Activated B cell treated with CpG ODN at 0.5 μM for 24 hours (primary cell): ENCODE data around the gene CLEC4M. TPM values are rescaled to one million over a fixed set of nuclear protein-coding genes. Genes with fewer than 3 reads are reported as not detected.

ENCODE experiments used
- ATAC-seq: fragments of 200-7000 bp; cut with Tn5 transposase; one replicate; pipeline ENCODE4 v1.10.0; 2021; ENCODE audit warnings: low read depth, mild to moderate bottlenecking, moderate library complexity
- CTCF ChIA-PET: fragments of 350-600 bp; sonication (Branson Sonifier 250); formaldehyde crosslinking; loops from one replicate; lab custom pipeline; 2021; ENCODE audit warnings: antibody characterized with exemption; lab: Charles Lee
- POLR2A ChIA-PET: fragments of 350-600 bp; sonication (Branson Sonifier 250); formaldehyde crosslinking; loops from one replicate; lab custom pipeline; 2021; ENCODE audit warnings: antibody characterized with exemption; lab: Charles Lee
- DNase-seq: peaks from one replicate; pipeline ENCODE4 v3.0.0; 2022
- H3K27ac Mint-ChIP-seq: one replicate; pipeline ENCODE4 v1.8.0; 2020; ENCODE audit warnings: mixed read lengths
- H3K27me3 Mint-ChIP-seq: one replicate; pipeline ENCODE4 v1.8.0; 2021; ENCODE audit warnings: mixed read lengths
- H3K36me3 Mint-ChIP-seq: one replicate; pipeline ENCODE4 v1.8.0; 2021; ENCODE audit warnings: low read depth, mixed read lengths
- H3K4me1 Mint-ChIP-seq: one replicate; pipeline ENCODE4 v1.8.0; 2021; ENCODE audit warnings: mixed read lengths
- H3K4me3 Mint-ChIP-seq: one replicate; pipeline ENCODE4 v1.8.0; 2020; ENCODE audit warnings: mild to moderate bottlenecking, mixed read lengths
- H3K9me3 Mint-ChIP-seq: one replicate; pipeline ENCODE4 v1.8.0; 2020; ENCODE audit warnings: mixed read lengths
- intact Hi-C: fragments of 100-400 bp; cut with micrococcal nuclease; formaldehyde crosslinking; loops from one replicate; pipeline ENCODE4 v1.15.1; 2024
- total RNA-seq: library from RNA; stranded (reverse); gene quantifications from 2 replicates; pipeline ENCODE4 v1.2.3, GENCODE V29; 2022
- TF ChIP-seq, protein P1 (sequence below): fragments of 200-600 bp; IDR thresholded peaks from one replicate; pipeline ENCODE4 v1.8.0; 2022; ENCODE audit warnings: antibody characterized with exemption, mild to moderate bottlenecking

The CLEC4M gene
- total RNA-seq, 1 donor from 2014 or later = 1.3 TPM

DNA sequence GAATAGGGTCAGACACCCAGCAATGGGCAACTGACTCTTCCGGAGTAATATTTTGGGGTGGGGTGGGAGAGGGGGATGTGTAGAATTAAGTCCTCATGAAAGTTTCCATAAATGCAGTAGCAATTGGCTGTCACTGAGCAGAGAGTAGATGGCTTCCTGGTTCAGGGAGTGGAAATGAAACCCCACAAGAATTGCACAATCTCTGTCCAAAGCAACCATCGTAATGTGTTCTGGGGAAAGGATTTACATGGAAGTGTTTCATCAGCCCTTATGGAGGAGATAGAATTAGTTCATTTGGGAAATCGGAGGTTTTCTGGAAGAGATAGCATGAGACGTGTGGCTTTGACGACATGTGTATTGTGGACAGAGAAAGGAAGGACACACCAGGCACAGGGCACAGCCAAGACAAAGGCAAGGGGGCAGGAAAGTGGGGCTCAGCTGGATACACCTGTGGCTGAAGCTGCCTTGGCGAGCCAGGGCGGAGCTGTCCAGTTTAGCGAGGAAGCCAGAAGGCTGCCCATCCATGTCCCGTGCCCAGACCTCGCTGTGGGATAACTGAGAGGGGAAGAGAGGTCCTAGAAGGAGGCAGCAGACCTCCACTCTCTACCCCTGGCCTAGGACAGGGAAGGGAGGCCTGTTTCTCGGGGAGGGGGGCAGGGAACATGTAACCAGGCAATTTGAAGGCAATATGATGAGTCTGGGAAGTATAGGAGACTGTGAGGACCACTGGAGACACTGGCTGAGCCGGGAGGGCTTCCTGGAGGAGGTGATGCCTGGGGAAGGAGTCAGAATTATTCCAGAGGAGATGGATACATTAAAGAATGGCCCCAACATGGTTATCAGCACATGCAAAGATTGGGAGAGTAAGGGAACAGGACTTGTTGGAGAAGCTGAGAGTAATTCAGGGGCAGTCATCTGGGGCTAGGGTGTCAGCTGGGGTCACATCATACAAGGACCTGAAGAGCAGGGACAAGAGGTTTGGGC, 28.5 kb upstream of the CLEC4M start:
- Mint-ChIP-seq H3K27me3 (peaks cover 12% of the 10 kb centered on the region), H3K27ac (no peak overlapping the region), H3K4me1 (peaks cover 22% of the 10 kb centered on the region), H3K36me3 (no peaks in the 10 kb centered on the region), H3K4me3 (no peak overlapping the region), H3K9me3 (no peaks in the 10 kb centered on the region)
- ATAC-seq = no peak
- TF ChIP-seq, protein P1, sequence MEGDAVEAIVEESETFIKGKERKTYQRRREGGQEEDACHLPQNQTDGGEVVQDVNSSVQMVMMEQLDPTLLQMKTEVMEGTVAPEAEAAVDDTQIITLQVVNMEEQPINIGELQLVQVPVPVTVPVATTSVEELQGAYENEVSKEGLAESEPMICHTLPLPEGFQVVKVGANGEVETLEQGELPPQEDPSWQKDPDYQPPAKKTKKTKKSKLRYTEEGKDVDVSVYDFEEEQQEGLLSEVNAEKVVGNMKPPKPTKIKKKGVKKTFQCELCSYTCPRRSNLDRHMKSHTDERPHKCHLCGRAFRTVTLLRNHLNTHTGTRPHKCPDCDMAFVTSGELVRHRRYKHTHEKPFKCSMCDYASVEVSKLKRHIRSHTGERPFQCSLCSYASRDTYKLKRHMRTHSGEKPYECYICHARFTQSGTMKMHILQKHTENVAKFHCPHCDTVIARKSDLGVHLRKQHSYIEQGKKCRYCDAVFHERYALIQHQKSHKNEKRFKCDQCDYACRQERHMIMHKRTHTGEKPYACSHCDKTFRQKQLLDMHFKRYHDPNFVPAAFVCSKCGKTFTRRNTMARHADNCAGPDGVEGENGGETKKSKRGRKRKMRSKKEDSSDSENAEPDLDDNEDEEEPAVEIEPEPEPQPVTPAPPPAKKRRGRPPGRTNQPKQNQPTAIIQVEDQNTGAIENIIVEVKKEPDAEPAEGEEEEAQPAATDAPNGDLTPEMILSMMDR = no peak
- intact Hi-C loops = no loop called here
- CTCF ChIA-PET = no interaction called here
- DNase-seq = no peak
- POLR2A ChIA-PET = interaction anchor here (0.6 kb wide), 1 partner anchor 28 kb away, joined by 3 read pairs; no protein-coding TSS in a partner anchor

DNA sequence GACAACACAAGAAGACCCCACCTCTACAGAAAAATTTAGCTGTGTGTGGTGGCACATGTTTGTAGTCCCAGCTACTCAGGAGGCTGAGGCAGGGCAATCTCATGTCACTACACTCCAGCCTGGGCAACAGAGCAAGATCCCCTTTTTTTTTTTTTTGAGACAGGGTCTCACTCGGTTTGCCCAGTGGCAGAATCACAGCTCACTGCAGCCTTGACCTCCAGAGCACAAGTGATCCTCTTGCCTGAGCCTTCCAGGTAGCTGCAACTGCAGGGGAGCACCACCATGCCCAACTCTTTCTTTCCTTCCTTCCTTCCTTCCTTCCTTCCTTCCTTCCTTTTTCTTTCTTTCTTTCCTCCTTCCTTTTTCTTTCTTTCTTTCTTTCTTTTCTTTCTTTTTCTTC, 26.9 kb upstream of the CLEC4M start:
- no peak for ATAC-seq
- no peak overlapping the region for H3K4me3 Mint-ChIP-seq
- DNase-seq = no peak
- peaks cover 12% of the 10 kb centered on the region for H3K27me3 Mint-ChIP-seq
- TF ChIP-seq, protein P1 = no peak
- peaks cover 11% of the 10 kb centered on the region for H3K4me1 Mint-ChIP-seq
- intact Hi-C loops = no loop called here
- H3K9me3 Mint-ChIP-seq = no peaks in the 10 kb centered on the region
- ChIA-PET POLR2A (no interaction called here), CTCF (no interaction called here)
- no peak overlapping the region for H3K27ac Mint-ChIP-seq
- no peaks in the 10 kb centered on the region for H3K36me3 Mint-ChIP-seq

DNA sequence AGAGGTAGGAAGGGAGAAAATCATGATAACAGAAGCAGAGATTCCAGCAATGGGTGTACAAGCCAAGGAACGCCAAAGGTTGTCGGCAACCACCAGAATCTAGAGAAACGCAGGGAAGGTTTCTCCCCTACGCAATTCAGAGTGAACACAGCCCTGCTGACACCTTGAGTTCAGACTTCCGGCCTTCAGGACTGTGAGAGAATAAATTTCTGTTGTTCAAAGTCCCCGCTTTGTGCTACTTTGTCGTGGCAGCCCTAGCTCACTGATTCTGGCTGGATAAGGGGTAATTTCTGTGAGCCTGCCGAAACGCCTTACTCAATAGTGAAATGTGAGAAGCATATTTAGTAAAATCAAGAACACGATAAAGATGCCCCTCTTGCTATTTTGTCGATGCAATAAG, 25.8 kb upstream of the CLEC4M start:
- ChIA-PET POLR2A (interaction anchor here (0.7 kb wide), 3 partner anchors 40 to 130 kb away, joined by 3 to 13 read pairs (median 4); no protein-coding TSS in a partner anchor), CTCF (interaction anchor here (1.1 kb wide), 1 partner anchor 56 kb away, joined by 3 read pairs; the partner anchor contains the start of gene TRAPPC5)
- intact Hi-C loops = no loop called here
- DNase-seq = no peak
- TF ChIP-seq, protein P1 = no peak
- ATAC-seq = no peak
- H3K27me3 Mint-ChIP-seq = peaks cover 12% of the 10 kb centered on the region
- H3K4me1 Mint-ChIP-seq = peaks cover 13% of the 10 kb centered on the region
- H3K36me3 Mint-ChIP-seq = no peaks in the 10 kb centered on the region
- no peak overlapping the region for H3K27ac Mint-ChIP-seq
- no peak overlapping the region for H3K4me3 Mint-ChIP-seq
- H3K9me3 Mint-ChIP-seq = no peaks in the 10 kb centered on the region

DNA sequence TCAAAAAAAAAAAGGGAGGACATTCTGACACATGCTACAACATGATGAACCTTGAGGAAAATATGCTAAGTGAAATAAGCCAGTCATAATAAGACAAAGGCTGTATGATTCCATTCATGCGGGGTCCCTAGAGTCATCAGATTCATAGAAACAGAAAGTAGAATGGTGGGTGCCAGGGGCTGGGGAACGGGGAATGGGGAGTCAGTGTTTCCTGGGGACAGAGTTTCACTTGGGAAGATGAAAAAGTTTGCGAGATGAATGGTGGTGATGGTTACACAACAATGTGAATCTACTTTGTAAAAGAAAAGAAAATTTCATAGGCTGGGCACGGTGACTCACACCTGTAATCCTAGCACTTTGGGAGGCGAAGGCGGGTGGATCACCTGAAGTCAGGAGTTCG, 25.0 kb upstream of the CLEC4M start:
- no peaks in the 10 kb centered on the region for H3K9me3 Mint-ChIP-seq
- intact Hi-C loops = no loop called here
- TF ChIP-seq, protein P1 = no peak
- DNase-seq = no peak
- peaks cover 20% of the 10 kb centered on the region for H3K4me1 Mint-ChIP-seq
- H3K36me3 Mint-ChIP-seq = no peaks in the 10 kb centered on the region
- ChIA-PET CTCF (interaction anchor here (1.1 kb wide), 1 partner anchor 57 kb away, joined by 3 read pairs; the partner anchor contains the start of gene TRAPPC5), POLR2A (interaction anchor here (0.7 to 1.9 kb wide), 2 partner anchors 13 to 129 kb away, joined by 4 read pairs; no protein-coding TSS in a partner anchor)
- ATAC-seq = no peak
- H3K27me3 Mint-ChIP-seq = peaks cover 12% of the 10 kb centered on the region
- no peak overlapping the region for H3K27ac Mint-ChIP-seq
- no peak overlapping the region for H3K4me3 Mint-ChIP-seq
